Subcutaneous adipose tissue (tissue), 4 donors: Measurements from ENCODE around the gene KRTAP10-7. TPM values are rescaled to one million over a fixed set of nuclear protein-coding genes. Genes with fewer than 3 reads are reported as not detected.

ENCODE experiments used
- CTCF ChIP-seq: fragments of 450-650 bp; IDR thresholded peaks from one replicate; pipeline ENCODE4 v1.5.1; 2016; ENCODE audit warnings: low read depth, mild to moderate bottlenecking, control low read depth, antibody characterized with exemption, moderate library complexity
- total RNA-seq, 4 donors: library from RNA; depleted of rRNA; stranded (reverse); fragments of >200 nt; gene quantifications; one replicate each; pipeline ENCODE4 v1.1.0, GENCODE V29; 2016

The KRTAP10-7 gene
- total RNA-seq, 4 donors from 2014 or later = not detected

DNA sequence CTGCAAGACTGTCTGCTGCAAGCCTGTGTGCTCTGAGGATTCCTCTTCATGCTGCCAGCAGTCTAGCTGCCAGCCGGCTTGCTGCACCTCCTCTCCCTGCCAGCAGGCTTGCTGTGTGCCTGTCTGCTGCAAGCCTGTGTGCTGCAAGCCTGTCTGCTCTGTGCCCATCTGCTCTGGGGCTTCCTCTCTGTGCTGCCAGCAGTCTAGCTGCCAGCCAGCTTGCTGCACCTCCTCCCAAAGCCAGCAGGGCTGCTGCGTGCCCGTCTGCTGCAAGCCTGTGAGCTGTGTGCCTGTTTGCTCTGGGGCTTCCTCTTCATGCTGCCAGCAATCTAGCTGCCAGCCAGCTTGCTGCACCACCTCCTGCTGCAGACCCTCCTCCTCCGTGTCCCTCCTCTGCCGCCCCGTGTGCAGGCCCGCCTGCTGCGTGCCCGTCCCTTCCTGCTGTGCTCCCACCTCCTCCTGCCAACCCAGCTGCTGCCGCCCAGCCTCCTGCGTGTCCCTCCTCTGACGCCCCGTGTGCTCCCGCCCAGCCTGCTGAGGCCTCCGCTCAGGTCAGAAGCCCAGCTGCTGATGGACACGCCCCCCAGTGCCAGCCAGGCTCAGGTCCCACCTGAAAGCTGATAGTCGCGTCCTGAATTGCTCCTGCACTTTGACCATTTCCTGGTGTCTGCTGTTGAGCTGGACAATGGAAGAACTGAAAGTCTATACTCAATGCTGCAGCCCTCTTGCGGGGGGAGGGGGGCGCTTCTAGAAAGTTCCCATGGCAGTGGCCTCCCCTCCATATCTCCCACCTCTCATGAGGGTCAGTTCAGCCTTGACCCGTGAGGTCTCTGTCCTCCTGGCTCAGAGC, 25.7 kb upstream of the KRTAP10-7 start:
- no peak for TF ChIP-seq CTCF

GRCh38 chr21:44575307-44576024, 24.9 kb upstream of the KRTAP10-7 start:
- TF ChIP-seq CTCF = no peak

- TF ChIP-seq CTCF = no peak
Observed at GRCh38 chr21:44576025-44576420, 24.4 kb upstream of the KRTAP10-7 start.

DNA sequence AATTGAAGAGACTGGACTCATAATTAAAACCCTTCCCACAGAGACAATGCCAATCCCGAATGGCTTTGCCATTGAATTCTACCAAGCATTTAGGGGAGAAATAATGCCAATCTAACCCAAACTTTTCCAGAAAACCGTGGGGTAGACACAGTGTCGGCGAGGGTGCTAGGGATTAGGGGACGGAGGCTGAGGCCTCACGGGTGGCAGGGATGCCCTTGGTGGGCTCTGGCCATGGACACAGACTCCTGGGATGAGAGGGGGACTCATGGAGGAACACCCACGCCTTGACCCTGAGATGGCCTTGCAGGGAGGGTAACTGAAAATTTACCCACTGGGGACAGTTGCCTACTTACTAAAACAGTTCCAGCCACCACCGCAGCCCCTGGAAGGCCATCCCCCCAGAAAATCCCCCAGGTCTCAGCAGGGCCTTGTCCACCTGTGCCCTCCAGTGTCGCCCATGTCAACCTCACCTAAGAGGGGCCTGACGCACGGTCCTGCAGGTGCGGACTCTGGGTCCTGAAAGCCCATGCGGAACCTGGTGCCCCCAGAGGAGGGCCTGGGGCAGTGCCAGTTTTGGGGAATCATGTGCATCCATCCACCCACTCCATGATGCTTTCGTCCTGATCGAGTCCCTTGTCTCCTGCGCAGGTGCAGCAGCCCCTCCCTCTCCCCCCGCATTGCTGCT, 21.9 kb upstream of the KRTAP10-7 start:
- no peak for TF ChIP-seq CTCF

DNA sequence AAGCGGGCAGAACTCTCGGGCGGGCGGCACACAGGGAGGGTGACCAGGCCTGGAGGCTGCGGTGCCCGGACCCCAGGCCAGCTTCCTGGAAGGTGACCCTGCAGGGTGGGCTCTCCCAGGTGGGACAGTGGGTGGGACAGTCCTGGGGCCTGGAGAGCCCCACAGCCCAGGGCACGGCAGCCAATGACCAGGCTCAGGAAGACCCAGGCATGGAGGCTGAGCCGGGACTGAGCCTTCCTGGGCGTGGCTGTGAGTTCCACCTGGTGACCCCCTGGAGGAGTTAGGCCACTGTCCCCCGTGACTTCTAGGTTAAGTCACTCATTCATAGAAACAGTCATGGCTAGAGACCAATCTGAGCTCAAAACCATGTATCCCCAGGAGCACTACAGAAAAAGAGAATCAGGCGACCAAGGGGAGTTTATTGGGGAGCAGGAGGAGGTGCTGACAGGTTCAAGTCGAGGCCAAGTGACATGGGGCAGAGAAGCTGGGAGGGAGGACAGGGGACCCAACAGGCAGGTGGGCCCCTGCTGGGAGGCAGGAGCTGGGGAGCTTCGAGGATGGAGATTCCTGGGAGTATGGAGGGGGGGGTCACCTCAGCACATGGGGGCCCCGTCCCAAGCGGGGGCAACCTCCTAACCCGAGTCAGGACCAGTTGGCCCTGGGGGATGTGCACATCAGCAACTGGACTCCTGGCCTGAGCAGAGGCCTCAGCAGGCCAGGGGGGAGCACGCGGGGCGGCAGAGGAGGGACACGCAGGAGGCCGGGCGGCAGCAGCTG, 21.2 kb upstream of the KRTAP10-7 start:
- no peak for TF ChIP-seq CTCF

DNA sequence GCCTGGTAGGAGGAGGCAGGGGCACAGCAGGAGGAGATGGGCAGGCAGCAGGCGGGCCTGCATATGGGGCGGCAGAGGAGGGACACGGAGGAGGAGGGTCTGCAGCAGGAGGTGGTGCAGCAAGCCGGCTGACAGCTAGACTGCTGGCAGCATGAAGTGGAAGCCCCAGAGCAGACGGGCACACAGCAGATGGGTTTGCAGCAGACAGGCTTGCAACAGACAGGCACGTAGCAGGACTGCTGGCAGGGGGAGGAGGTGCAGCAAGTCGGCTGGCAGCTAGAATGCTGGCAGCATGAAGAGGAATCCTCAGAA, 20.6 kb upstream of the KRTAP10-7 start:
- no peak for TF ChIP-seq CTCF
